NCI-H2107 treated with DMSO at 0.1 percent for 48 hours (cell line): ENCODE results near the gene C5.

Experiments used
- DNase-seq: peaks from one replicate; lab custom pipeline; 2025; ENCODE audit not compliant: unreplicated experiment; lab: John Stamatoyannopoulos, UW

The C5 gene

DNA sequence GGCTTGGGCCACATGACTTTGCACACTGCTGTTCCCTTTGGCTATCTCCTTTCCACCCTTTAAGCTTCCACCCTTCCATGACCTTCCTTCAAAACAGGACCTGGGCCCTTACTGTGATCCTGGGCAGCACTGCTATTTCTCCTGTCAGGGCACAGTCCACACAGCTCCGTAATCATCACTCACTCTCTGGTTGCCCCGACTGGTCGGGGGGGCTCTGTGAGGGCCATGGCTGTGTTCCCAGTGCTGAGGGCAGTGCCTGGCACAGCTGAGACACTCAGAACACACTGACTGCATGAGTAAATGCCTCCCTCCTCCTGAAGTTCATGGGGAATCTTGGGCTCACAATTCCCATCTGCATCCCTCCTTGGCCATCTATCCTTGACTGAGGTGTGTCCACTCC lies 135.7 kb downstream of the C5 start:
- DNase-seq: no peak

DNA sequence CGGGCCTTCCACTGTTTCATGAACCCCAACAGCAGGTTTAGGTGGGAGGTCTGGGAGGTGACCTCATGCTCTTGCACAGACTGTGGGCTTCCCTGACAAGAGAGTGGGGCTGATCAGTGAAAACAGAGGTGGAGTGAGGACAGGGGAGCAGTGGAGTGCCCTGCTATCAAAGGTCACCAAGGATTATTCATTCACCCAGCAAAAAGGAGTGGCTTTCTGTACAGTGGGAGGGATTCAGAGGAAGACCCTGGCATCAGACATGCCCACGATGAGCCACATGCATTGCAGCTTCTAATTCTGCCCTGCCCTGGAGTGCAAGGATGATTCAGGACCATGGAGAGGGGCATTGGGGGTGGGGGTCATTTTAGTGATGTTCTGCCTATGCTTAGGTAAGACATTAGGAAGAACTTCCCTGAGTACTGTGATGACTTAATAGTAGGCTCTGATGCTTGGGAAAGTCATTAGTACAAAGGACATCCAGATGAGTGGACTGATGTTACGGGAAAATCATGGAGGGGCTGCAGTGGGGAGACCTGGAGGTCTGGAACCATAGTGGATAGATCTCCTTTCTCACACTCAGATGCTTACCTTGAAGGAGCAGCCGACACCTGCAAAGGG lies 136.3 kb downstream of the C5 start:
- no peak for DNase-seq

DNA sequence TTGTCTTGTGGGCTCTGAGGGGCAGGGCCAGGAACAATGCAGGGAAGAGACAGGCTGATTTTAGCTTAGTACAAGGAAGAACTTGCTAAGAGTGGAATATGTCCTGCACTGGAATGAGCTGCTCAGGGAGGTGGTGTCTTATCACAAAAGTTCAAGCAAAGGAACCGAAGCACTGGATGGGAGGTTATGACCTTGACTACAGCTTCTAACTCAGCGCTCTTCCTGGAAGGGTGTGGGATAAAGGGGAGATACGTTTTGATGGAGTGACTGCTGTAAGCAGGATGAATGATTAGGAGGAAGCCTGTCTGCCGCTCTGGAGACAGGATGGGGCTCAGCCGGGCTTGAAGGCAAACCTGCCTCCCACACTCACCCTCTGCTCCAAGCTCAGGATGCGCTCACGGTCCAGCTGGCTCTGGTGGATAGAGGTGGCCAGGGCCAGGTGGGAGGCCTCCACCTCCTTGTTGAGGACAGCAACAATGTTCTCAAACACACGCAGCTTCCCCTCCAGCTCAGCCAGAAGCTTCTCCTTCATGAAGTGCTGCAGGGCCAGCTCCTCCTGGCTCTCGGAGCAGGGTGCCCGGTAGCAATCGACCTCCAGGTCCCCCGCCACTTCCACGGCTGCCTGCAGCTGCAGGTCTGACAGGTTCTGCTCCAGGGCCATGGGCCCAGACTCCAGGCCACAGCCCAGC lies 137.0 kb downstream of the C5 start:
- no peak for DNase-seq

DNA sequence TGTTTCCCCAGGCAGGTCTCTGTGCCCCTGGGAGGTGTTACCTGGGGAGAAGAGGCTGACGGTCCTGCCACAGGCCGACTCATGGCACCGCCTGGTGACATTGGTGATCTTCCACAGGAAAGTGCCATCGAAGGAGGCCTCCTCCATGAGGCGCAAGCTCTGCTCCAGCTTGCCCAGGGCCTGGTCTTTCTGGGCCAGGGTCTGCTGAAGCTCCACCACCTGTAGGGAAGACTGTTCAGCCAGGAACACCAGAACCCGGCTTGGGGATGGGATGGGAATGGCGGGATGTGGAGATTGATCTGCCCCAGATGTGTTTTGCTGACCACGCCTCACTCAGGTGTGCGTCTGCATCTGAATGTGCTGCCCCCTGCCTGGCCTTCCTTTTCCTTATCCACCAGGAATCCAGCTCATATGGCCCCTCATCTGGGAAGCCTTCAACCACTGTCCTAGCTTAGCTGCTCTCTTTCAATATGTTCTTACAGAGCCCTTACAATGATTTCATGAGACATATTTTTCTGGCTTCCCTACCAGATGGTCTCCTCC lies 138.7 kb downstream of the C5 start:
- DNase-seq: no peak

DNA sequence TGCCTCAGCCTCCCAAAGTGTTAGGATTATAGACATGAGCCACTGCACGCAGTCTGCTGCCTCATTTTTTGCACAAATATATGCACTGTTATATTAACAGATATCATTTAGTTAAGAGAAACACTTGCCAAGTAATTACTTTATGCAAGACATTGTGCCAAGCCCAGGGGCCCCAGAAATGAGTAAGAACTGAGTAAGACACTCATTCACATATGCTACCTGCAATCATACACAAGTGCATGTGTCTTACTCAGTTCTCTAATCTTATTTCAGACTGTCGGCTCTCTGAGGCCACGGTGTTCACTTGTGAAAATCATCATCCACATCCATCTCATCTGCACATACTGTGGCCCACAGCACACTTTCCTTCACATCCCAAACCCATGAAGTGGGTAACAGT lies 139.4 kb downstream of the C5 start:
- no peak for DNase-seq

DNA sequence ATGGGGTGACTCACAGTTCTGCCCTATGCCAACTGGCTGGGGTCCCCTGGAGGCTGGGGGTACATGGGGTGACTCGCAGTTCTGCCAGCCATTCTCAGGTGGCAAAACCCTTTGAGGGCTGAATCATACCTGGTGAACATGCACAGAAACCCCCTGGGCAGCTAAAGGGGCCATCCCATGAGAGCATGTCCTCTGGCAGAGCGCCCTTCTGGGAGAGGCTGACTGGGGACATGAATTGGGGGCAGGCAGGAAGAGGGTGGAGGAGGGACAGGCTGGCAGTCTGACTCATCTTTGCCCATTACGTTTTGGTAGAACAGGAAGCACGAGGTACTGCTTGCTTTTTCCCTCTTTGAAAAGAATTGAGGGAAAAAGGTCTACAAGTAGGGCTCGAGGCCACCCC lies 140.2 kb downstream of the C5 start:
- no peak for DNase-seq

DNA sequence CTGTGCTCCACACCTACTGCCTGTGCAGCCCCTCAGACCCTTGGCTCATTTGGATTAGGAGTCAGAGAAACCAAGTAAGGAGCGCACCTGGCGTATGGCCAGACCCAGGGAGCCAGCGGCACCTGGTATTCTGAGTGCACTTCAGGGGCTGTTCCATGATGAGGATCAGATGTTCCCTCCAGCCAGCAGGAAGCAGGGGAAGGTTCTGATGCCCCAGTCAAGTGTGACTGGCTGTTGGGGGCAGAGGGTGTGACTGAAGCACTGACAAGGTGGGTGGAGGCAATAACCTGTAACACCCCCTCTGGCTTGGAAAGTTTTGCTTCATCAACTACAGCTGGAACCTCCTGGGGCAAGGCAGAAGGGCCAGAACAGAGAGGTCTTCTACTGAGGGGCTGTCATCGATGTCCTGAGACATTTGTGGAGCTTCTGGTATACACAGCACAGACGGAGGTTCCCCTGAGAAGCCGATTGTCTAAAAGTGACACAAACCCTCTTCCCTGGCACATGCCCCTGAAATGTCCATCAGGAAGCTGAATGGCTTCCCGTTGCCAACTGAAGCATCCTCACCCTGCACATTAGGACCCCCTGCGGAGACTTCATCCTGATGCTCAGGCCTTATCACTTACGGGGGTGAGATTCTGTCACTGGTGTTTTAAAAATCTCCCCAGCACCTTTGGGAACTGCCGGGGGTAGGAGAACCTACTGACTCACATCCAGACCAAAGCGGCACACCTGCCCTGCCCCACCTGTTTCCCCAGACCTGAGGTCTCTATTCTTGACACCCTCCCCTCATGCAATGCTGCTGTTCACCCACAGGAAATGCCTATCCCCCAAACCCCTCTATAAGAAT lies 144.5 kb downstream of the C5 start:
- DNase-seq: no peak

DNA sequence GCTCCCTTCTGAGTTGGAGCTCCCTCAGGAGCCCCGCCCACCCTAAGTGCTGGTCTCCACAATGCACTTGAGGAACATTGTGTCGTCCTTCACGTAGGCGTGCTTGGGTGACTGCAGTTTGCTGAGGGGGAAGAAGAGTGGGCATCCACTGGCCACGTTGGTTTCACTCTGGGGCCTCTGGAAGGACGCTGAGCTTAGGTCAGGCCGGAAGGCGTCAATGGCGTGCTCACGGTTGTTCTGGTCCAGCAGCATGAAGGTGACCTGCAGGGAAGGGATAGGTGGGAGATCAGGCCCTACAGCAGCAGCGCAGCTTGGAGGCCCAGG lies 145.1 kb downstream of the C5 start:
- no peak for DNase-seq

DNA sequence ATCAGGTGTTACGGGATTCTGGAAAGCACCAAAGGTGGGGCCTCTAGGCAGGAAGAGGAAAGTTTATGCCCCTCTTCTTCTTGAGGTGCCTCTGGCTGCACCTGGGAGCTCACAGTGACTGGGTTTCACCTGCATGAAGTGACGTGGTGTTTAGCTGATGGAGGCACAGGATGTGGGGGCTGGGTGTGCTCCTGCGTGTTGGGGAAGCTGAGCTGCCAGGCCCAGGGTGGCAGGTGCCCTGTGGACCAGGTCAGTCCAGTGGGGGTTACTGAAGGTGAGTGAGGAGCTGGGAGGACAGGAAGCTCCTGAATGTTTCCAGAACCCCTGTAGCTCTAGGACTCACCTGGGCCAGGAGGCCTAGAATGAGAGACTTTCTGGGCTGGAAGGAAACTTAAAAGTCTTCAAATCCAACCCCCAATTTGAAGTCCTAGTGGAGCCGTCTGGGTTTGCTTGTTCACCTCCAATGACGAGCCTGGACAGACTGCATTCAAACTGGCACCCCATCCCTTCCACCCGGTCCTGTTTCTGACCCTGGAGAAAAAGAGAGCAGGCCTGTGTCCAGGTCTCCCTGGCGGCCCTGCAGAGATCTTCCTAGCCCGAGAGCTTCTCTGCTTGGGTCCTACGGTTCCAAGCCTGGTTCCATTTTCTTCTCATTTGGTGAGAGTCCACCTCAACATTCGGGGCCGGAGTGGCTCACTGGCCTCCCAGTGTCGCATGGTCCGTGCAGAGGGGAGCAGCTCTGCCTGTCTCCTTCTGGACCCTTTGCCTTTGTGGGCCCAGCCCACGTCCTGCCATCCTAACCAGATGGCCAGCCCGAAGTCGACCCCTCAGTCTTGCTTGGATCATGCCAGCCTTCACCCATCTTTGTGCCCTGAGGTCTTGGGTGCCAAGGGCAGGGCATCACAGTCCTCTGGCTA lies 145.8 kb downstream of the C5 start:
- DNase-seq: no peak

DNA sequence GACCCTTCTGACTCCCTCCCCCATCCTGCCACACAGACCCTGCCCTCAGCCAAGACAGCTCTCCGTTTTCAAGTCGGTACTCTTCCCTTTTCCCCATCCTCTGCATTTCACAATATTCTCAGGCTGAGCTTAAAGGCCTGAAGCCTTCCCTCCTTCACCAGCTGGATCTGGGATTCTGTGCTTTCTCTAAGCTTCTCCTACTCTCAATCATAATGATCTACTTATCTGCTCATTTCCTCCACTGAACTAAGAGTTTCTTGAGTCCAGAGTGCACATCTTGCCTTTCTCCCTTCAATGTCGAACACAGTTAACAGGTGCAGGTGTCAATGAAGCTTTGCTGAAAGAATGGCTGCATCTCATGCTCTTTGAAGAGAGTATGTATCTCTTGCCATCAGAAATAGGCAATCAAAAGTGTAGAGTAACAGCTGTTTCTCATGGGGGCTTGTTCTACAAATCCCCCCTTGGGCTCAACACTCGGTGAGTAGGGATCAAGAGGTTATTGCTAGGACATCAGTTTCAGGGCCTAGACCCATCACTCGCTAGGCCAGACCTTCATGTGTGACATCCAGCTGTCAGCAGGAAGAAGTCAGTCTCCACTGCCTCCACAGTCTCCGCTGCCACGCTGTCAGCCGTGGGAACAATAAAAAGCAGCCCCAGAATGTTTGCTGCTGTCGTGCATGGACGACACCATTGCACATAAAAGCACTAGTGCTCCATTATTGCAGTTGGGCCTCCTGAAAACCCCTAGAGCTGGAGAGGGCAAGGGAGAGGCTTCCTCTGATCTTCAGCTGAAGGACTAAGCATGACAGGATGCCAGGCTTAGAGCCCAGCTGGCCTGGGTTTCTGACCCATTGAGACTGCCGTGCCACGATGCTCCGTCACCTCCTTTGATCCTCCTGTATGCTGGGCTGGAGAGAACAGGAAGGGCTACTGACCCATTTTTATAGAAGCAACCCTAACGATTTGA lies 147.2 kb downstream of the C5 start:
- DNase-seq: no peak
